BJ (cell line): ENCODE data around the gene CD59. TPM values are rescaled to one million over a fixed set of nuclear protein-coding genes. Genes with fewer than 3 reads are reported as not detected.
A peak's percentile ranks its signal among the peaks of the same experiment; 100 is the strongest.
"Not testable (repeated sequence)": the region's sequence is repeated elsewhere in the genome, so short reads cannot be mapped to it uniquely, and the experiment has no call there.

ENCODE experiments used
- CTCF ChIA-PET: fragments of 350-600 bp; formaldehyde crosslinking; extraction: SDS; loops from one replicate; lab custom pipeline; 2021; ENCODE audit warnings: antibody characterized with exemption, inconsistent platforms; lab: Yijun Ruan, JAX
- POLR2A ChIA-PET: fragments of 300-600 bp; sonication (Branson Sonifier 250); formaldehyde crosslinking; extraction: SDS; loops from one replicate; lab custom pipeline; 2021; ENCODE audit warnings: antibody characterized with exemption; lab: Charles Lee
- DNase-seq: peaks from one replicate; pipeline ENCODE4 v3.0.0-alpha.2; 2011; ENCODE audit warnings: low read depth
- H3K27me3 ChIP-seq: 2 replicates; pipeline ENCODE4 v1.6.0; 2011; ENCODE audit warnings: low read length; ENCODE audit not compliant: control insufficient read depth, insufficient read depth
- H3K36me3 ChIP-seq: 2 replicates; pipeline ENCODE4 v1.5.1; 2011; ENCODE audit warnings: low read length; ENCODE audit not compliant: control insufficient read depth, insufficient read depth
- H3K4me3 ChIP-seq: 2 replicates; pipeline ENCODE4 v1.5.1; 2011; ENCODE audit warnings: low read depth, mild to moderate bottlenecking, control low read depth, low read length
- polyA plus RNA-seq: library from polyadenylated mRNA; depleted of rRNA; stranded (reverse); fragments of >200 nt; gene quantifications from 2 replicates; pipeline ENCODE4 v1.2.3, GENCODE V29; 2011
- TF ChIP-seq, protein P1 (sequence below): IDR thresholded peaks from 2 replicates; pipeline ENCODE4 v1.5.1; 2011; ENCODE audit warnings: low read depth, mild to moderate bottlenecking, control low read depth, inconsistent platforms, low read length, moderate library complexity; ENCODE audit not compliant: insufficient read depth

Gene CD59
- polyA plus RNA-seq, 1 experiment: 1,025 TPM

- CTCF ChIA-PET: interaction anchor here (0.7 to 9.2 kb wide), 20 partner anchors 9 to 555 kb away, joined by 3 to 64 read pairs (median 5); partner anchors contain the start of gene KIAA1549L
- DNase-seq: no peak
- Histone ChIP-seq H3K4me3 (no peak overlapping the region), H3K36me3 (no peaks in the 10 kb centered on the region), H3K27me3 (no peaks in the 10 kb centered on the region)
- POLR2A ChIA-PET: no interaction called here
- TF ChIP-seq, protein P1, sequence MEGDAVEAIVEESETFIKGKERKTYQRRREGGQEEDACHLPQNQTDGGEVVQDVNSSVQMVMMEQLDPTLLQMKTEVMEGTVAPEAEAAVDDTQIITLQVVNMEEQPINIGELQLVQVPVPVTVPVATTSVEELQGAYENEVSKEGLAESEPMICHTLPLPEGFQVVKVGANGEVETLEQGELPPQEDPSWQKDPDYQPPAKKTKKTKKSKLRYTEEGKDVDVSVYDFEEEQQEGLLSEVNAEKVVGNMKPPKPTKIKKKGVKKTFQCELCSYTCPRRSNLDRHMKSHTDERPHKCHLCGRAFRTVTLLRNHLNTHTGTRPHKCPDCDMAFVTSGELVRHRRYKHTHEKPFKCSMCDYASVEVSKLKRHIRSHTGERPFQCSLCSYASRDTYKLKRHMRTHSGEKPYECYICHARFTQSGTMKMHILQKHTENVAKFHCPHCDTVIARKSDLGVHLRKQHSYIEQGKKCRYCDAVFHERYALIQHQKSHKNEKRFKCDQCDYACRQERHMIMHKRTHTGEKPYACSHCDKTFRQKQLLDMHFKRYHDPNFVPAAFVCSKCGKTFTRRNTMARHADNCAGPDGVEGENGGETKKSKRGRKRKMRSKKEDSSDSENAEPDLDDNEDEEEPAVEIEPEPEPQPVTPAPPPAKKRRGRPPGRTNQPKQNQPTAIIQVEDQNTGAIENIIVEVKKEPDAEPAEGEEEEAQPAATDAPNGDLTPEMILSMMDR: peak; percentile 69
Measured at GRCh38 chr11:33687733-33688479, 48.3 kb downstream of the CD59 start.

DNA sequence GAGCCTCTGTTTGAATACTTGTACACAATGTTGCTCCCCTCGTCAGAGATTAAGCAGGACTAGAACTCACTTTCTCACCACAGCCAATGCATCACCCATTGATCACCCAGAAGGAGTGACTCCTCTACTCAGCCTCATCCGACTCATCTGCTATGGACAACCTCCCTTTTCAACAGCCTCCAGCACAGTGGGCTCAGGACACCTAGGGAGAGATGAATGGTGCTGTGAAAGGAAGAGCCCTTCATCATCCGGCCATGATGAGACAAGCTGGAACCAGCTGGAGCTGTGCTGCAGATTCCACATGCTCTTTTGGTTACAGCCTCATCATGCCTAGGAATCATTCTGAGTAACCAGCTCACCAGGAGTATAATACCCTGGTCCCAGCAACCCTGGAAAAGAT is 51.1 kb downstream of the CD59 start:
- Histone ChIP-seq H3K36me3 (no peaks in the 10 kb centered on the region), H3K4me3 (no peak overlapping the region), H3K27me3 (no peaks in the 10 kb centered on the region)
- DNase-seq: no peak
- ChIA-PET CTCF (interaction anchor here (0.9 to 9.2 kb wide), 8 partner anchors 11 to 325 kb away, joined by 3 to 54 read pairs (median 4); no protein-coding TSS in a partner anchor), POLR2A (no interaction called here)
- TF ChIP-seq, protein P1: no peak

- DNase-seq: no peak
- no peaks in the 10 kb centered on the region for H3K27me3 ChIP-seq
- ChIA-PET POLR2A (no interaction called here), CTCF (interaction anchor here (0.9 to 9.2 kb wide), 4 partner anchors 10 to 320 kb away, joined by 3 to 54 read pairs (median 3); no protein-coding TSS in a partner anchor)
- H3K36me3 ChIP-seq: no peaks in the 10 kb centered on the region
- TF ChIP-seq, protein P1: no peak
- no peak overlapping the region for H3K4me3 ChIP-seq
Measured at GRCh38 chr11:33684003-33684706, 52.1 kb downstream of the CD59 start.

- ChIA-PET CTCF (interaction anchor here (0.8 to 9.2 kb wide), 5 partner anchors 124 to 337 kb away, joined by 3 to 54 read pairs (median 3); no protein-coding TSS in a partner anchor), POLR2A (no interaction called here)
- TF ChIP-seq, protein P1: peak; percentile 38
- DNase-seq: no peak
- H3K27me3 ChIP-seq: no peaks in the 10 kb centered on the region
- H3K4me3 ChIP-seq: no peak overlapping the region
- no peaks in the 10 kb centered on the region for H3K36me3 ChIP-seq
Measured at GRCh38 chr11:33682446-33682845, 53.8 kb downstream of the CD59 start.

DNA sequence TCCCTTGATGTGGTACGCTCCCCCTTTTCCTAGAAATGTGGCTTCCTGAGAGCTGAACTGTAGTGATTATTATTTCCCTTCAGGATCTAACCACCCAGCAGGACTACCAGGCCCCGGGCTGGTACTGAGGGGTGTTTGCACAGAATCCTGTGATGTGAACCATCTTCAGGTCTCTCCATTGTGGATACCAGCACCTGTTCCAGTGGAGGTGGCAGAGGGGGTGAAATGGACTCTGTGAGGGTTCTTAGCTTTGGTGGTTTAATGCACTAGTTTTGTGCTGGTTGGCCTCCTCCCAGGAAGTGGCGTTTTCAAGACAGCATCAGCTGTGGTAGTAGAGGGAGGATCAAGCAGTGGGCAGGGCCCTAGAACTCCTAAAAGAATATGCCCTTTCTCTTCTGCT is 54.2 kb downstream of the CD59 start:
- no peaks in the 10 kb centered on the region for H3K27me3 ChIP-seq
- ChIA-PET CTCF (interaction anchor here (0.6 to 9.2 kb wide), 7 partner anchors 61 to 337 kb away, joined by 3 to 54 read pairs (median 3); no protein-coding TSS in a partner anchor), POLR2A (no interaction called here)
- TF ChIP-seq, protein P1: no peak
- no peaks in the 10 kb centered on the region for H3K36me3 ChIP-seq
- no peak overlapping the region for H3K4me3 ChIP-seq
- DNase-seq: no peak

DNA sequence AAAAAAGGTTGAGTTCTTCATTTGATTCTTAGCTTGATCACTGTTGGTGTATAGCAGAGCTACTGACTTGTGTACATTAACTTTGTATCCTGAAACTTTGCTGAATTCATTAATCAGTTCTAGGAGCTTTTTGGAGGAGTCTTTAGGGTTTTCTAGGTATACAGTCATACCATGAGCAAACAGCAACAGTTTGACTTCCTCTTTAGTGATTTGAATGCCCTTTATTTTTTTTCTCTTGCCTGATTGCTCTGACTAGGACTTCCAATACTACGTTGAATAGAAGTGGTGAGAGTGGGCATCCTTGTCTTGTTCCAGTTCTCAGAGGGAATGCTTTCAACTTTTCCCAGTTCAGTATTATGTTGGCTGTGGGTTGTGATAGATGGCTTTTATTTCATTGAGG is 57.6 kb downstream of the CD59 start:
- DNase-seq, H3K36me3 ChIP-seq, H3K4me3 ChIP-seq, H3K27me3 ChIP-seq, POLR2A ChIA-PET: not testable (repeated sequence)
- CTCF ChIA-PET: interaction anchor here (0.8 to 1.5 kb wide), 2 partner anchors 8 kb away, joined by 3 to 5 read pairs; no protein-coding TSS in a partner anchor
